IPS-18c (cell line): ENCODE data around the gene IRF4.
"Not testable (repeated sequence)": the region's sequence is repeated elsewhere in the genome, so short reads cannot be mapped to it uniquely, and the experiment has no call there.

ENCODE experiments used
- H3K4me3 ChIP-seq: 2 replicates; pipeline ENCODE4 v1.7.0; 2013; ENCODE audit warnings: low read depth, mild to moderate bottlenecking, low read length, moderate library complexity; ENCODE audit not compliant: insufficient read depth
- H3K9me3 ChIP-seq: one replicate; pipeline ENCODE4 v1.6.1; 2013; ENCODE audit warnings: mild to moderate bottlenecking, low read length, moderate library complexity; ENCODE audit not compliant: control insufficient read depth, insufficient read depth

IRF4 gene

GRCh38 chr6:362231-362923 lies 29.2 kb upstream of the IRF4 start:
- H3K9me3 ChIP-seq, result peaks cover 2% of the 10 kb centered on the region

GRCh38 chr6:362924-363249 lies 28.7 kb upstream of the IRF4 start:
- Histone ChIP-seq H3K9me3 (peaks cover 2% of the 10 kb centered on the region), H3K4me3 (no peak overlapping the region)

More at GRCh38 chr6:362231-362923, 29.2 kb upstream of the IRF4 start:
- H3K4me3 ChIP-seq, result no peak overlapping the region

DNA sequence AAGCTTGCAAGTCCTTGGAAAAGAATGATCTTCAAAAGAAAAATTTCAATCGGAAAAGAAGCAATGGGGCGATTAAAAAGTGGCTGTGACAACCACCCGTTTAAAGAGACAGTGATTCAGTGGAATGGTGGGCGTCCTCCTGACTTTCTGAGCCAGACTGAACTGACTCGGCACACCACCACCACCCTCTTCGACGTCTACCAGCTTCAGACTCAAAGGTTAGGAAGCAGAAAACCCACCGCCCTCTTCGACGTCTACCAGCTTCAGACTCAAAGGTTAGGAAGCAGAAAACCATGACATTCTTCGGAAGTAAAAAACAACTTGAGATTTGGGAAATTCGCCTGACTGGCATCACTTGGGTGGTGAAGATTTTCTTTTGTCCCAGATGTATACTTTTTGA lies 28.3 kb upstream of the IRF4 start:
- peaks cover 2% of the 10 kb centered on the region for H3K9me3 ChIP-seq
- H3K4me3 ChIP-seq, result no peak overlapping the region

- Histone ChIP-seq H3K4me3 (no peak overlapping the region), H3K9me3 (peaks cover 2% of the 10 kb centered on the region)
Measured at GRCh38 chr6:363909-364308, 27.6 kb upstream of the IRF4 start.

GRCh38 chr6:364609-365540 lies 26.7 kb upstream of the IRF4 start:
- Histone ChIP-seq H3K9me3 (no peaks in the 10 kb centered on the region), H3K4me3 (no peak overlapping the region)

- H3K9me3 ChIP-seq, result no peaks in the 10 kb centered on the region
- no peak overlapping the region for H3K4me3 ChIP-seq
Measured at GRCh38 chr6:365835-366234, 25.7 kb upstream of the IRF4 start.

GRCh38 chr6:366389-367297 lies 24.9 kb upstream of the IRF4 start:
- no peak overlapping the region for H3K4me3 ChIP-seq
- no peaks in the 10 kb centered on the region for H3K9me3 ChIP-seq

- Histone ChIP-seq H3K9me3 (no peaks in the 10 kb centered on the region), H3K4me3 (no peak overlapping the region)
Measured at GRCh38 chr6:367298-367794, 24.2 kb upstream of the IRF4 start.

GRCh38 chr6:367891-368630 lies 23.5 kb upstream of the IRF4 start:
- no peak overlapping the region for H3K4me3 ChIP-seq
- H3K9me3 ChIP-seq, result no peaks in the 10 kb centered on the region

GRCh38 chr6:369559-370431 lies 21.8 kb upstream of the IRF4 start:
- Histone ChIP-seq H3K9me3 (no peaks in the 10 kb centered on the region), H3K4me3 (no peak overlapping the region)

DNA sequence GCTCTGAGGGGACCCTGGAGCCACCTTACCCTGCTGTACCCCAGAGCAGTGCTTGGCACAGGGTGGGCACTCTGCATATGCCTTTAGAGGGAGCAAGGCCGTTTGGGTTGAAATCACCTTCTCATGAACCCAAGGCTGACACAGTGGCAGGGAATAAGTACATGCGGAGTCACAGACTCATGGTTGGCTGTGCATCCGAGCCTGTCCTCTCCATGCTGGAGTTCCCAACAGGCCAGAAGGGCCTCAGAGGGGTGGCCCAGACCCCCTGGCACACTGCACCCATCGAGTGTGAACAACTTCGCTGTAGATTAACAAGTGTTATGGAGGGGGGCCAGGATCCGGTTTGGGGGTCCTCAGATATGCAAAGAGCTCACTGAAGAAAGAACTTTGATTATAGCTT lies 21.0 kb upstream of the IRF4 start:
- Histone ChIP-seq H3K4me3 (no peak overlapping the region), H3K9me3 (no peaks in the 10 kb centered on the region)

DNA sequence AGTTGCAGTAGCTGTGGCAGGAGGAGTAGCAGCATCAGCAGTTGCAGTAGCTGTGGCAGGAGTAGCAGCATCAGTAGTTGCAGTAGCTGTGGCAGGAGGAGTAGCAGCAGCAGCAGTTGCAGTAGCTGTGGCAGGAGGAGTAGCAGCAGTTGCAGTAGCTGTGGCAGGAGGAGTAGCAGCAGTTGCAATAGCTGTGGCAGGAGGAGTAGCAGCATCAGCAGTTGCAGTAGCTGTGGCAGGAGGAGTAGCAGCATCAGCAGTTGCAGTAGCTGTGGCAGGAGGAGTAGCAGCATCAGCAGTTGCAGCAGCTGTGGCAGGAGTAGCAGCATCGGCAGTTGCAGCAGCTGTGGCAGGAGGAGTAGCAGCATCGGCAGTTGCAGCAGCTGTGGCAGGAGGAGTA lies 19.7 kb upstream of the IRF4 start:
- H3K4me3 ChIP-seq, H3K9me3 ChIP-seq: not testable (repeated sequence)

DNA sequence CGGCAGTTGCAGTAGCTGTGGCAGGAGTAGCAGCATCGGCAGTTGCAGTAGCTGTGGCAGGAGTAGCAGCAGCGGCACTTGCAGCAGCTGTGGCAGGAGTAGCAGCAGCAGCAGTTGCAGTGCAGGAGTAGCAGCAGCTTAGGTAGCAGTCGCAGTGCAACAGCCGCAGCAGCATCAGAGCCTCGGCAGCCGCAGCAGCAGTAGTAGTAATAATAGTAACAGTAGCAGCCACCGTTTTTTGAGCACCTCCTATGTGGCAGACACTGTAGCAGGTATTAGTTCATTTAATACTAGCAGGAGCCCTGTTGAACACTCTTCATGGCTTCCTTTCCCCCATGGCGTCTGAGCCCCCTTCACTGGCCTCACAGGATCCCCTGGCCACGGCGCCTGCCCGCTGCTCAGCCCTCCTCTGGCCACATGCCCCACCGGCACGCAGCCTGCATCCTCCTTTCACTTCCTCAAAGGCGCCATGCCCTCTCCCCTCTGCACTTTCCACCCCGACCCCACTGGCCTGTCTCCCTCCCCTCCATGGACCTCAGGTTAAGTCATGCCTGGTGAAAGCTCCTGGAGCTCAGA lies 19.1 kb upstream of the IRF4 start:
- Histone ChIP-seq H3K9me3 (no peaks in the 10 kb centered on the region), H3K4me3 (no peak overlapping the region)

GRCh38 chr6:373031-373430 lies 18.5 kb upstream of the IRF4 start:
- Histone ChIP-seq H3K9me3 (no peaks in the 10 kb centered on the region), H3K4me3 (no peak overlapping the region)

DNA sequence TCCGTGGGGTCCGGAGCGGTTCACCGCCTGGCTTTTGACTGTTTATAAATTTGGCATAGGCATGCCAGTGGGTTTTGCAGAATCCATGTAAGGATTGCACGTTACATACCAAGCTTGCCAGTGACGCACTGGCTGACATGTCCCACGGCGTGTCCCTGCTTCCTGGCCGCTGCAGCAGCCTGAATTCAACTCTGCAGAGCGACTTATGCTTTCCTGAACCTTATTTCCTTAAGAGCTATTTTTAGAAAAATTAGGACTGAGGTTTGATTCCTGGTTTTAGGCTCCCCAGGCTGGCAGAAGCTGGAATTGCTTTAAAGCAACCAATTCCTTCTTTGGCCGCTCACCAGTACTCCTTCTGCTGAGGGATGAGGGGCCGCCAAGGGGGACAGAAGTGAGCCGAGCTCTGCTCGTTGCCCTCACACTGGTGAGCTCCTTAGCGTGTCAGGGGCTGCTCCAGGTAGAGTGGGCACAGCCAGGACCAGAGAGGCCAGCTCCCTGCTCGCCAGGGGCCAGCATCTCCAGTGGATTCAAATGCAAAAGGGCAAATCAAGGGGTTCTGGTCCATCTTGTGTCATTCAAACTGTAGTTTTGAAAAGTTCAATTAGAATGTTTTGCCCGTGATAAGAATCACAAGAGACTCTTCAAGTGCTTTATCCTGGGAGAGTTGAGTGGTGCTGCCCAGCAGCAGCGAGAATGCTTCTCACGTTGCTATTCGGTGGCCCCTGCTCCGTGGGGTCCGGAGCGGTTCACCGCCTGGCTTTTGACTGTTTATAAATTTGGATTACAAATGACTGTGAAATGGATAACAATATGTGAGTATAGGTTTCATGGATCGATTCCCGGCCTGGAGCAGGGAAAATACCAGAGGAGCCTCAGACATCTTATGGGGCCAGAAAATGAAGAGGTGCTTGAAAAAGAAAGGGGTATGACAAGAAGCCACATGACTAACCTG lies 17.5 kb upstream of the IRF4 start:
- Histone ChIP-seq H3K9me3 (no peaks in the 10 kb centered on the region), H3K4me3 (no peak overlapping the region)
